GM23338 (cell line): ENCODE measurements around the gene KRTAP10-6. TPM values are rescaled to one million over a fixed set of nuclear protein-coding genes. Genes with fewer than 3 reads are reported as not detected.

ENCODE experiments used
- ATAC-seq: fragments of 200-7000 bp; cut with Tn5 transposase; 3 replicates; pipeline ENCODE4 v1.9.1; 2020
- DNase-seq: peaks from one replicate; pipeline ENCODE4 v3.0.0-alpha.2; 2015; ENCODE audit warnings: low spot score
- H2AFZ ChIP-seq: fragments of 200-600 bp; sonication (generic); 2 replicates; pipeline ENCODE4 v1.8.0; 2016; ENCODE audit warnings: antibody characterized with exemption, mild to moderate bottlenecking, moderate library complexity
- H3F3A ChIP-seq: fragments of 200-600 bp; sonication (generic); replicated peaks from 2 replicates; pipeline ENCODE4 v1.8.0; 2017; ENCODE audit warnings: antibody characterized with exemption, mixed run types, low read depth
- H3K27ac ChIP-seq: fragments of 200-600 bp; sonication (generic); 2 replicates; pipeline ENCODE4 v1.6.1; 2016; ENCODE audit warnings: low read depth
- H3K27me3 ChIP-seq: fragments of 200-600 bp; sonication (generic); 2 replicates; pipeline ENCODE4 v1.8.0; 2016; ENCODE audit warnings: mild to moderate bottlenecking, mixed run types, moderate library complexity; ENCODE audit not compliant: insufficient read depth
- H3K36me3 ChIP-seq: fragments of 200-600 bp; sonication (generic); 2 replicates; pipeline ENCODE4 v1.8.0; 2016; ENCODE audit warnings: mild to moderate bottlenecking; ENCODE audit not compliant: insufficient read depth
- H3K4me1 ChIP-seq: fragments of 200-600 bp; sonication (generic); 2 replicates; pipeline ENCODE4 v1.8.0; 2016; ENCODE audit warnings: mild to moderate bottlenecking, moderate library complexity; ENCODE audit not compliant: insufficient read depth
- H3K4me2 ChIP-seq: fragments of 200-600 bp; sonication (generic); 2 replicates; pipeline ENCODE4 v1.7.1; 2017; ENCODE audit warnings: mixed run types
- H3K4me3 ChIP-seq: fragments of 200-600 bp; sonication (generic); 2 replicates; pipeline ENCODE4 v1.6.1; 2016; ENCODE audit warnings: mixed run types
- H3K79me2 ChIP-seq: fragments of 200-600 bp; sonication (generic); replicated peaks from 2 replicates; pipeline ENCODE4 v1.8.0; 2017; ENCODE audit warnings: mild to moderate bottlenecking; ENCODE audit not compliant: insufficient read depth
- H3K9me2 ChIP-seq: fragments of 200-600 bp; sonication (generic); 2 replicates; pipeline ENCODE4 v1.8.0; 2017; ENCODE audit not compliant: insufficient read depth
- H4K20me1 ChIP-seq: fragments of 200-600 bp; sonication (generic); replicated peaks from 2 replicates; pipeline ENCODE4 v1.8.0; 2017; ENCODE audit warnings: mild to moderate bottlenecking; ENCODE audit not compliant: insufficient read depth
- H3K27ac Mint-ChIP-seq: 2 replicates; pipeline ENCODE4 v1.8.0; 2020; ENCODE audit warnings: inconsistent platforms, mild to moderate bottlenecking, moderate library complexity, mixed read lengths
- H3K27me3 Mint-ChIP-seq: 3 replicates; pipeline ENCODE4 v1.8.0; 2022; ENCODE audit warnings: low read depth, mild to moderate bottlenecking, moderate library complexity, mixed read lengths, inconsistent platforms; ENCODE audit not compliant: insufficient read depth, poor library complexity
- H3K36me3 Mint-ChIP-seq: 3 replicates; pipeline ENCODE4 v1.8.0; 2021; ENCODE audit warnings: low read depth, mild to moderate bottlenecking, inconsistent platforms, moderate library complexity, mixed read lengths
- H3K4me1 Mint-ChIP-seq: 3 replicates; pipeline ENCODE4 v1.8.0; 2020; ENCODE audit warnings: mild to moderate bottlenecking, inconsistent platforms, mixed read lengths
- H3K4me3 Mint-ChIP-seq: 3 replicates; pipeline ENCODE4 v1.8.0; 2021; ENCODE audit warnings: moderate library complexity, mild to moderate bottlenecking, inconsistent platforms, mixed read lengths
- H3K9me3 Mint-ChIP-seq: 3 replicates; pipeline ENCODE4 v1.8.0; 2020; ENCODE audit warnings: moderate library complexity, mild to moderate bottlenecking, inconsistent platforms, mixed read lengths
- CREB1 ChIP-seq: fragments of 250-450 bp; sonication (Bioruptor Pico); IDR thresholded peaks from 2 replicates; pipeline ENCODE4 v1.5.0; 2020; ENCODE audit warnings: low read depth, mild to moderate bottlenecking, moderate library complexity
- EZH2 ChIP-seq: fragments of 200-600 bp; sonication (generic); IDR thresholded peaks from one replicate; pipeline ENCODE4 v1.8.0; 2017; ENCODE audit warnings: antibody characterized with exemption, mild to moderate bottlenecking, low read depth; ENCODE audit not compliant: unreplicated experiment
- EZH2phosphoT487 ChIP-seq: fragments of 200-600 bp; sonication (generic); IDR thresholded peaks from one replicate; pipeline ENCODE4 v1.8.1; 2018; ENCODE audit warnings: antibody characterized with exemption; ENCODE audit not compliant: unreplicated experiment
- JUNB ChIP-seq: IDR thresholded peaks from one replicate; pipeline ENCODE4 v1.6.1; 2016; ENCODE audit warnings: antibody characterized with exemption; ENCODE audit not compliant: unreplicated experiment
- NANOG ChIP-seq: IDR thresholded peaks from 2 replicates; pipeline ENCODE4 v1.6.1; 2016; ENCODE audit warnings: antibody characterized with exemption, borderline replicate concordance
- POLR2AphosphoS5 ChIP-seq: IDR thresholded peaks from 2 replicates; pipeline ENCODE4 v1.6.1; 2016; ENCODE audit warnings: antibody characterized with exemption, low read depth
- STAT1 ChIP-seq: IDR thresholded peaks from one replicate; pipeline ENCODE4 v1.6.1; 2016; ENCODE audit warnings: antibody characterized with exemption; ENCODE audit not compliant: unreplicated experiment
- ZNF114 ChIP-seq: fragments of 250-450 bp; sonication (Bioruptor Pico); IDR thresholded peaks from 2 replicates; pipeline ENCODE4 v1.5.0; 2020; ENCODE audit warnings: mild to moderate bottlenecking, moderate library complexity
- ZNF331 ChIP-seq: fragments of 250-450 bp; sonication (Bioruptor Pico); IDR thresholded peaks from 2 replicates; pipeline ENCODE4 v1.5.0; 2020; ENCODE audit warnings: low read depth, mild to moderate bottlenecking, moderate library complexity
- polyA plus RNA-seq: library from polyadenylated mRNA; unstranded; fragments of >200 nt; fragmentation: Nextera tagmentation; extraction: Ambion mirVana; gene quantifications from 2 replicates; pipeline ENCODE4 v1.2.1, GENCODE V29; 2016
- total RNA-seq: library from RNA; depleted of rRNA; stranded (reverse); fragments of >200 nt; shearing (Covaris generic); gene quantifications from 2 replicates; pipeline ENCODE4 v1.2.3, GENCODE V29; 2014
- TF ChIP-seq, protein P1 (sequence below): fragments of 250-450 bp; sonication (Bioruptor Pico); IDR thresholded peaks from 2 replicates; pipeline ENCODE4 v1.5.0; 2020; ENCODE audit warnings: mild to moderate bottlenecking, moderate library complexity
- TF ChIP-seq, protein P2 (sequence below): IDR thresholded peaks from 2 replicates; pipeline ENCODE4 v1.6.1; 2016; ENCODE audit warnings: antibody characterized with exemption
- TF ChIP-seq, protein P3 (sequence below): IDR thresholded peaks from one replicate; pipeline ENCODE4 v1.6.1; 2018; ENCODE audit warnings: antibody characterized with exemption; ENCODE audit not compliant: unreplicated experiment
- TF ChIP-seq, protein P4 (sequence below), 2 experiments: fragments of 200-600 bp in 1 of 2; sonication (generic) in 1 of 2; conservative IDR thresholded peaks; 2 replicates each; pipeline versions ENCODE4 v1.5.1 to v1.6.1; 2016 to 2017; ENCODE audit warnings: antibody characterized with exemption in 2 of 2, low read depth in 2 of 2, mild to moderate bottlenecking in 2 of 2, moderate library complexity in 1 of 2

Gene KRTAP10-6
- total and polyA plus RNA-seq, 2 experiments from 2014 or later: not detected

DNA sequence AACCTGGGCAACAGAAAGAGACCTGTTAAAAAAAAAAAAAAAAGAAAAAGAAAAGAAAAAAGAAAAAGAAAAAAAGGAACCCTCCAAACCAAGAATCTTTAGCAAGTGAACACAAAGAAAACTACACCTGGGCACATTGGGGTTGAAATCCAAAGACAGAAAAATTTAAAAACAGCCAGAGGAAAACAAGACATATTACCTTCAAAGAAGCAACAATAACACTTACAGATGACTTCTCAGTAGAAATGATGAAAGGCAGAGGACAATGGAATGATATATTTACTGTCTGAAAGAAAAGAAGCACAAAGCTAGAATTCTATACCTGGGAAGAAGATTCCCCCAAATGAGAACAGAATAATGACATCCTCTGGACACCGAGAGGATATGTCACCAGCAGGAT is 49.6 kb downstream of the KRTAP10-6 start:
- no peaks in the 10 kb centered on the region for H3K79me2 ChIP-seq
- ATAC-seq (no peak), DNase-seq (no peak)
- TF ChIP-seq CREB1 (CRISPR knock-in tag) (no peak), ZNF114 (CRISPR knock-in tag) (no peak), STAT1 (no peak), NANOG (no peak), EZH2 (no peak), ZNF331 (no peak), JUNB (no peak), POLR2AphosphoS5 (no peak), EZH2phosphoT487 (no peak)
- TF ChIP-seq, protein P1, sequence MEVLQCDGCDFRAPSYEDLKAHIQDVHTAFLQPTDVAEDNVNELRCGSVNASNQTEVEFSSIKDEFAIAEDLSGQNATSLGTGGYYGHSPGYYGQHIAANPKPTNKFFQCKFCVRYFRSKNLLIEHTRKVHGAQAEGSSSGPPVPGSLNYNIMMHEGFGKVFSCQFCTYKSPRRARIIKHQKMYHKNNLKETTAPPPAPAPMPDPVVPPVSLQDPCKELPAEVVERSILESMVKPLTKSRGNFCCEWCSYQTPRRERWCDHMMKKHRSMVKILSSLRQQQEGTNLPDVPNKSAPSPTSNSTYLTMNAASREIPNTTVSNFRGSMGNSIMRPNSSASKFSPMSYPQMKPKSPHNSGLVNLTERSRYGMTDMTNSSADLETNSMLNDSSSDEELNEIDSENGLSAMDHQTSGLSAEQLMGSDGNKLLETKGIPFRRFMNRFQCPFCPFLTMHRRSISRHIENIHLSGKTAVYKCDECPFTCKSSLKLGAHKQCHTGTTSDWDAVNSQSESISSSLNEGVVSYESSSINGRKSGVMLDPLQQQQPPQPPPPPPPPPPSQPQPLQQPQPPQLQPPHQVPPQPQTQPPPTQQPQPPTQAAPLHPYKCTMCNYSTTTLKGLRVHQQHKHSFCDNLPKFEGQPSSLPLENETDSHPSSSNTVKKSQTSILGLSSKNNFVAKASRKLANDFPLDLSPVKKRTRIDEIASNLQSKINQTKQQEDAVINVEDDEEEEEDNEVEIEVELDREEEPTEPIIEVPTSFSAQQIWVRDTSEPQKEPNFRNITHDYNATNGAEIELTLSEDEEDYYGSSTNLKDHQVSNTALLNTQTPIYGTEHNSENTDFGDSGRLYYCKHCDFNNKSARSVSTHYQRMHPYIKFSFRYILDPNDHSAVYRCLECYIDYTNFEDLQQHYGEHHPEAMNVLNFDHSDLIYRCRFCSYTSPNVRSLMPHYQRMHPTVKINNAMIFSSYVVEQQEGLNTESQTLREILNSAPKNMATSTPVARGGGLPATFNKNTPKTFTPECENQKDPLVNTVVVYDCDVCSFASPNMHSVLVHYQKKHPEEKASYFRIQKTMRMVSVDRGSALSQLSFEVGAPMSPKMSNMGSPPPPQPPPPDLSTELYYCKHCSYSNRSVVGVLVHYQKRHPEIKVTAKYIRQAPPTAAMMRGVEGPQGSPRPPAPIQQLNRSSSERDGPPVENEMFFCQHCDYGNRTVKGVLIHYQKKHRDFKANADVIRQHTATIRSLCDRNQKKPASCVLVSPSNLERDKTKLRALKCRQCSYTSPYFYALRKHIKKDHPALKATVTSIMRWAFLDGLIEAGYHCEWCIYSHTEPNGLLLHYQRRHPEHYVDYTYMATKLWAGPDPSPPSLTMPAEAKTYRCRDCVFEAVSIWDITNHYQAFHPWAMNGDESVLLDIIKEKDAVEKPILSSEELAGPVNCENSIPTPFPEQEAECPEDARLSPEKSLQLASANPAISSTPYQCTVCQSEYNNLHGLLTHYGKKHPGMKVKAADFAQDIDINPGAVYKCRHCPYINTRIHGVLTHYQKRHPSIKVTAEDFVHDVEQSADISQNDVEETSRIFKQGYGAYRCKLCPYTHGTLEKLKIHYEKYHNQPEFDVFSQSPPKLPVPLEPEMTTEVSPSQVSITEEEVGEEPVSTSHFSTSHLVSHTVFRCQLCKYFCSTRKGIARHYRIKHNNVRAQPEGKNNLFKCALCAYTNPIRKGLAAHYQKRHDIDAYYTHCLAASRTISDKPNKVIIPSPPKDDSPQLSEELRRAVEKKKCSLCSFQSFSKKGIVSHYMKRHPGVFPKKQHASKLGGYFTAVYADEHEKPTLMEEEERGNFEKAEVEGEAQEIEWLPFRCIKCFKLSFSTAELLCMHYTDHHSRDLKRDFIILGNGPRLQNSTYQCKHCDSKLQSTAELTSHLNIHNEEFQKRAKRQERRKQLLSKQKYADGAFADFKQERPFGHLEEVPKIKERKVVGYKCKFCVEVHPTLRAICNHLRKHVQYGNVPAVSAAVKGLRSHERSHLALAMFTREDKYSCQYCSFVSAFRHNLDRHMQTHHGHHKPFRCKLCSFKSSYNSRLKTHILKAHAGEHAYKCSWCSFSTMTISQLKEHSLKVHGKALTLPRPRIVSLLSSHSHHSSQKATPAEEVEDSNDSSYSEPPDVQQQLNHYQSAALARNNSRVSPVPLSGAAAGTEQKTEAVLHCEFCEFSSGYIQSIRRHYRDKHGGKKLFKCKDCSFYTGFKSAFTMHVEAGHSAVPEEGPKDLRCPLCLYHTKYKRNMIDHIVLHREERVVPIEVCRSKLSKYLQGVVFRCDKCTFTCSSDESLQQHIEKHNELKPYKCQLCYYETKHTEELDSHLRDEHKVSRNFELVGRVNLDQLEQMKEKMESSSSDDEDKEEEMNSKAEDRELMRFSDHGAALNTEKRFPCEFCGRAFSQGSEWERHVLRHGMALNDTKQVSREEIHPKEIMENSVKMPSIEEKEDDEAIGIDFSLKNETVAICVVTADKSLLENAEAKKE (CRISPR knock-in tag): no peak
- TF ChIP-seq, protein P2, sequence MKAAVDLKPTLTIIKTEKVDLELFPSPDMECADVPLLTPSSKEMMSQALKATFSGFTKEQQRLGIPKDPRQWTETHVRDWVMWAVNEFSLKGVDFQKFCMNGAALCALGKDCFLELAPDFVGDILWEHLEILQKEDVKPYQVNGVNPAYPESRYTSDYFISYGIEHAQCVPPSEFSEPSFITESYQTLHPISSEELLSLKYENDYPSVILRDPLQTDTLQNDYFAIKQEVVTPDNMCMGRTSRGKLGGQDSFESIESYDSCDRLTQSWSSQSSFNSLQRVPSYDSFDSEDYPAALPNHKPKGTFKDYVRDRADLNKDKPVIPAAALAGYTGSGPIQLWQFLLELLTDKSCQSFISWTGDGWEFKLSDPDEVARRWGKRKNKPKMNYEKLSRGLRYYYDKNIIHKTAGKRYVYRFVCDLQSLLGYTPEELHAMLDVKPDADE: no peak
- TF ChIP-seq, protein P3, sequence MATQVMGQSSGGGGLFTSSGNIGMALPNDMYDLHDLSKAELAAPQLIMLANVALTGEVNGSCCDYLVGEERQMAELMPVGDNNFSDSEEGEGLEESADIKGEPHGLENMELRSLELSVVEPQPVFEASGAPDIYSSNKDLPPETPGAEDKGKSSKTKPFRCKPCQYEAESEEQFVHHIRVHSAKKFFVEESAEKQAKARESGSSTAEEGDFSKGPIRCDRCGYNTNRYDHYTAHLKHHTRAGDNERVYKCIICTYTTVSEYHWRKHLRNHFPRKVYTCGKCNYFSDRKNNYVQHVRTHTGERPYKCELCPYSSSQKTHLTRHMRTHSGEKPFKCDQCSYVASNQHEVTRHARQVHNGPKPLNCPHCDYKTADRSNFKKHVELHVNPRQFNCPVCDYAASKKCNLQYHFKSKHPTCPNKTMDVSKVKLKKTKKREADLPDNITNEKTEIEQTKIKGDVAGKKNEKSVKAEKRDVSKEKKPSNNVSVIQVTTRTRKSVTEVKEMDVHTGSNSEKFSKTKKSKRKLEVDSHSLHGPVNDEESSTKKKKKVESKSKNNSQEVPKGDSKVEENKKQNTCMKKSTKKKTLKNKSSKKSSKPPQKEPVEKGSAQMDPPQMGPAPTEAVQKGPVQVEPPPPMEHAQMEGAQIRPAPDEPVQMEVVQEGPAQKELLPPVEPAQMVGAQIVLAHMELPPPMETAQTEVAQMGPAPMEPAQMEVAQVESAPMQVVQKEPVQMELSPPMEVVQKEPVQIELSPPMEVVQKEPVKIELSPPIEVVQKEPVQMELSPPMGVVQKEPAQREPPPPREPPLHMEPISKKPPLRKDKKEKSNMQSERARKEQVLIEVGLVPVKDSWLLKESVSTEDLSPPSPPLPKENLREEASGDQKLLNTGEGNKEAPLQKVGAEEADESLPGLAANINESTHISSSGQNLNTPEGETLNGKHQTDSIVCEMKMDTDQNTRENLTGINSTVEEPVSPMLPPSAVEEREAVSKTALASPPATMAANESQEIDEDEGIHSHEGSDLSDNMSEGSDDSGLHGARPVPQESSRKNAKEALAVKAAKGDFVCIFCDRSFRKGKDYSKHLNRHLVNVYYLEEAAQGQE: no peak
- TF ChIP-seq, protein P4, sequence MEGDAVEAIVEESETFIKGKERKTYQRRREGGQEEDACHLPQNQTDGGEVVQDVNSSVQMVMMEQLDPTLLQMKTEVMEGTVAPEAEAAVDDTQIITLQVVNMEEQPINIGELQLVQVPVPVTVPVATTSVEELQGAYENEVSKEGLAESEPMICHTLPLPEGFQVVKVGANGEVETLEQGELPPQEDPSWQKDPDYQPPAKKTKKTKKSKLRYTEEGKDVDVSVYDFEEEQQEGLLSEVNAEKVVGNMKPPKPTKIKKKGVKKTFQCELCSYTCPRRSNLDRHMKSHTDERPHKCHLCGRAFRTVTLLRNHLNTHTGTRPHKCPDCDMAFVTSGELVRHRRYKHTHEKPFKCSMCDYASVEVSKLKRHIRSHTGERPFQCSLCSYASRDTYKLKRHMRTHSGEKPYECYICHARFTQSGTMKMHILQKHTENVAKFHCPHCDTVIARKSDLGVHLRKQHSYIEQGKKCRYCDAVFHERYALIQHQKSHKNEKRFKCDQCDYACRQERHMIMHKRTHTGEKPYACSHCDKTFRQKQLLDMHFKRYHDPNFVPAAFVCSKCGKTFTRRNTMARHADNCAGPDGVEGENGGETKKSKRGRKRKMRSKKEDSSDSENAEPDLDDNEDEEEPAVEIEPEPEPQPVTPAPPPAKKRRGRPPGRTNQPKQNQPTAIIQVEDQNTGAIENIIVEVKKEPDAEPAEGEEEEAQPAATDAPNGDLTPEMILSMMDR (conservative IDR thresholded peaks at IDR 0.05; ENCODE audit: low read depth in 2 of 2): no peak
- Mint-ChIP-seq H3K27me3 (peaks cover 7% of the 10 kb centered on the region), H3K4me3 (no peak overlapping the region), H3K27ac (no peak overlapping the region), H3K4me1 (peaks cover 1% of the 10 kb centered on the region), H3K9me3 (peaks cover 15% of the 10 kb centered on the region), H3K36me3 (peaks cover 18% of the 10 kb centered on the region)
- H3F3A ChIP-seq: no peaks in the 10 kb centered on the region
- no peaks in the 10 kb centered on the region for H3K9me2 ChIP-seq
- H4K20me1 ChIP-seq: no peaks in the 10 kb centered on the region
- no peak overlapping the region for H3K4me3 ChIP-seq
- no peak overlapping the region for H3K27ac ChIP-seq
- peaks cover 2% of the 10 kb centered on the region for H3K4me1 ChIP-seq
- H3K36me3 ChIP-seq: no peaks in the 10 kb centered on the region; the same call in 1 of the 2 replicates
- H3K27me3 ChIP-seq: no peaks in the 10 kb centered on the region
- no peak overlapping the region for H3K4me2 ChIP-seq
- no peak overlapping the region for H2AFZ ChIP-seq
